Neural progenitor cell (in vitro differentiated cells): Measurements from ENCODE around the gene SOCS3.

Experiments used
- CTCF ChIP-seq: fragments of 200-600 bp; sonication (generic); IDR thresholded peaks from 2 replicates; pipeline ENCODE4 v1.5.1; 2017; ENCODE audit warnings: antibody characterized with exemption, mild to moderate bottlenecking
- EZH2 ChIP-seq: fragments of 200-600 bp; sonication (generic); IDR thresholded peaks from 2 replicates; pipeline ENCODE4 v1.6.1; 2017; ENCODE audit warnings: antibody characterized with exemption, mild to moderate bottlenecking, moderate library complexity

- TF ChIP-seq CTCF: no peak
- no peak for TF ChIP-seq EZH2
Observed at GRCh38 chr17:78372841-78373240, 13.0 kb upstream of the SOCS3 start.
